Measurements from ENCODE around the gene GALE.
"Not testable (repeated sequence)": the region's sequence is repeated elsewhere in the genome, so short reads cannot be mapped to it uniquely, and the experiment has no call there.

The GALE gene

GRCh38 chr1:23800400-23801337, at the start of gene GALE:
GALE (minus strand) TSS chr1:23800754; CDS start chr1:23799007, 1,747 bp downstream.
- peak; percentile 90 to 93 for DNase-seq

DNA sequence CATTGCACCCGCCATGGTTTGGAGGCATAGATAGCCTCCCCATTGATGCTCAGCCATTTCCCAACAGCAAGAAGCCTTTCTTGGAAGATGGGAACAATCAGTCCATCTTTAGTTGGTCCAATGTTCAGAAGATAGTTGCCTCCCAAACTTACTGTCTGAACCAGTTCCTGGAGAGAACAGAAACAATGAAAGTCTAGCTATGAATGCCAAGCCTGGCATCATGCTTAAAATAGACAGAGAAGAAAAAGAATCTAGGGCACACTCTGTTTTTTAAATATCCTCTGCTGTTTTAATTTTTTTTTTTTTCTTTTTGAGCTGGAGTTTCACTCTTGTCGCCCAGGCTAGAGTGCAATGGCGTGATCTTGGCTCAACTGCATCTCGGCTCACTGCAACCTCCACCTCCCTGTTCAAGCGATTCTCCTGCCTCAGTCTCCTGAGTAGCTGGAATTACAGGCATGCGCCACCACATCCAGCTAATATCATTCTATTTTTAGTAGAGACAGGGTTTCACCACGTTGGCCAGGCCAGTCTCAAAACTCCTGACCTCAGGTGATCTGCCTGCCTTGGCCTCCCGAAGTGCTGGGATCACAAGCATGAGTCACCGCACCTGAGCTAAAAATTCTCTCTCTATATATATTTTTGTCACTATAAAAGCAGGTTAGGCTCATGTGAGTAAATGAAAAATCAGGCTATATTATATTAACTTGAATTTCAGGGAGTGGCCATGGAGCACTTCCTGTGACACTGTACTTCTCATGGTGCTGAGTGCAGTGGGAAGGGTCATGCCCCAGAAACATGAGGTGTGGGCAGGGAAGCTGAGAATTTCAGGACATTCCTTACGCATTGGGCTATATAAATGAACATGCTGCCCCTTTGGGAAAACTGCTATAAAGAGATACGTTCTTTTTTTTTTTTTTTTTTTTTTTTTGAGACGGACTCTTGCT, 48.4 kb upstream of the GALE start:
- no peak for DNase-seq

DNA sequence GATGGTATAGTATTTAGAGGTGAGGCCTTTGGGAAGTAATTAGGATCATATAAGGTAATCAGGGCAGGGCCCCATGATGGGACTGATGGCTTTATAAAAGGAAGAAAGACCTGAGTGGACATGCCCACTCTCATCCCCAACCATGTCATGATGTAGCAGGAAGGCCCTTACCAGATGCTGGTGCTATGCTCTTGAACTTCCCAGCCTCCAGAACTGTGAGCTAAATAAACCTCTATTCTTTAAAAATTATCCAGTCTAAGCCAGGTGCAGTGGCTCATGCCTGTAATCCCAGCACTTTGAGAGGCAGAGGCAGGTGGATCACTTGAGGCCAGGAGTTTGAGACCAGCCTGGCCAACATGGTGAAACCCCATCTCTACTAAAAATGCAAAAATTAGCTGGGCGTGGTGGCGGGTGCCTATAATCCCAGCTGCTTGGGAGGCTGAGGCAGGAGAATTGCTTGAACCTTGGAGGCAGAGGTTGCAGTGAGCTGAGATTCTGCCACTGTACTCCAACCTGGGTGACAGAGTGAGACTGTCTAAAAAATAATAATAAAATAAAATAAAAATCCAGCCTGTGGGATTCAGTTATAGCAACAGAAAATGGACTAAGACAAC, 47.0 kb upstream of the GALE start:
- DNase-seq, result not testable (repeated sequence)

DNA sequence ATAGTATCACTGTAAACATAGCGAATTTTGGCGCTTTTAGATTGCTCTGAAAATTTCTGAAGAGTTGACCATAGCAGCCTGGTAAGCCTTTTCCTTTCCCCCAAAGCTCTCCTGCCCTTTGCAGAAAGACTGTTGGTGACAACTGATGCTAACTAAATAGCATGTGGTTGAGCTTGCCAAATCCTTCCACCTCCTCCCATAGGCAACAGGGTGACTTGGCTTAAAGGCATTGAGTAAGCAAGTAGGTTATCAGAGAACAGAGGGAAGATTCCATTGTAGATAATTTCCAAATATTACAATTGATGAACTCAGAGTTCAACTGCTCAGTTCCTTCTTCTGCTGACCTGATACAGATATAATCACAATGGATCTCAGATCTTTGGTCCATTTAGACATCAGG, 44.6 kb upstream of the GALE start:
- no peak for DNase-seq

- no peak for DNase-seq
These were observed 43.1 kb upstream of the GALE start for GRCh38 chr1:23843644-23844043.

DNA sequence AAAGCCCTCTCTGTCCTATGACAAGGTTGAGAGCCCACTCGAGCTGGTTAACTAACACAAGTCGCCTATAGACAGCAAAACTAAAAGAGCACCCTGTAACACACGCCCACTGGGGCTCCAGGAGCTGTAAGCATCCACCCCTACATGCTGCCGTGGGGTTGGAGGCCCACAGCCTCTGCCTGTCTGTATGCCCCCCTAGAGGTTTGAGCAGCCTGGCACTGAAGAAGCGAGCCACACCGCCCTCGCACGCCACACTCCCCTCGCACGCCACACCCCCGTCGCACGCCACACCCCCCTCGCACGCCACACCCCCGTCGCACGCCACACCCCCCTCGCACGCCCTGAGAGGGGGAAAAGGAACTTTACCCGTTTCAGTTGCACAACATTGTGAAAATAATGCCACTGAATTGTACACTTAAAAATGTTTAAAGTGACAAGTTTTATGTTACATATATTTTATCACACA, 37.9 kb upstream of the GALE start:
- DNase-seq, result peak; percentile 28 to 43

- DNase-seq, result no peak
These were observed 37.4 kb upstream of the GALE start for GRCh38 chr1:23837908-23838307.

DNA sequence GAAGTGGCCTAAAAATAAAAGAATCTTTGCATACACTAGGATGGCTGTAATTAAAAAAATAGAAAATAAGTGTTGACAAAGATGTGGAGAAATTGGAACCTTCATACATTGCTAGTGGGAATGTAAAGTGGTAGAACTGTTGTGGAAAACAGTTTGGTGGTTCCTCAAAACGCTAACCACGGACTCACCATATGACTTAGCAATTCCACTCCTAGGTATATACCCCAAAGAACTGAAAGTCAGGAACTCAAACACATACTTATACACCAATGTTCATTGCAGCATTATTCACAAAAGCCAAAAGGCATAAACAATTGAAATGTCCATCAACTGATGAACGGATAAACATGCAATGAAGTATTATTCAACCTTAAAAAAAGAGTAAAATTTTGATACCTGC, 35.5 kb upstream of the GALE start:
- DNase-seq, result no peak

DNA sequence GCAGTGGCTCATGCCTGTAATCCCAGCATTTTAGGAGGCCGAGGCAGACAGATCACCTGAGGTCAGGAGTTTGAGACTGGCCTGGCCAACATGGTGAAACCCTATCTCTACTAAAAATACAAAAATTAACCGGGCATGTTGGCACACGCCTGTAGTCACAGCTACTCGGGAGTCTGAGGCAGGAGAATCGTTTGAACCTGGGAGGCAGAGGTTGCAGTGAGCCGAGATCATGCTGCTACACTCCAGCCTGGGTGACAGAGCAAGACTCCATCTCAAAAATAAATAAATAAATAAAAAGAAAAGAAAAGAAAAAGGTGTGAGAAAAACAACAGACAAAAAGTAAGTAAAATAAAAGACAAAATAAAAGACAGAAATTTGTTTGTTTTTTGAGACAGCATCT, 33.6 kb upstream of the GALE start:
- DNase-seq, result not testable (repeated sequence)

DNA sequence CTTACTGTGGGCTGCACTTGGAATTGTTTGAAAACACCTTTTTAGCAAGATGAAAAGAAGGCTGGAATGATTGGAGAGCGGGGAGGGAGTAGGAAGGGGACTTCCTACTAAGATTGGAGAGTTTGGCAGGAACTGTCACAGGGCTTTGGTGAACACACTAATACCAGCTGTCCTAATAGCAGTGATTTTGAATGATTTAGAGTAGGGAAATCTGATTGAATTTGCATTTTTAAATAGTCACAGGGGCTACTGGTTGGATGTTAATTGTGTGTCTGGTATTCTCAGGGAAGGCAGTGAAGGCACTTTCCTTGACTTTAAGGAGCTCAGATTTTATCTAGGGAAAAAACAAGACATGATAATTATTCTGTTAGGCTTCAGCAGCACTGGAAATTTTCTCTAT, 27.2 kb upstream of the GALE start:
- DNase-seq, result no peak

- not testable (repeated sequence) for DNase-seq
These were observed 26.0 kb upstream of the GALE start for GRCh38 chr1:23826590-23826989.

GRCh38 chr1:23825762-23826522, 25.4 kb upstream of the GALE start:
- DNase-seq, result no peak

DNA sequence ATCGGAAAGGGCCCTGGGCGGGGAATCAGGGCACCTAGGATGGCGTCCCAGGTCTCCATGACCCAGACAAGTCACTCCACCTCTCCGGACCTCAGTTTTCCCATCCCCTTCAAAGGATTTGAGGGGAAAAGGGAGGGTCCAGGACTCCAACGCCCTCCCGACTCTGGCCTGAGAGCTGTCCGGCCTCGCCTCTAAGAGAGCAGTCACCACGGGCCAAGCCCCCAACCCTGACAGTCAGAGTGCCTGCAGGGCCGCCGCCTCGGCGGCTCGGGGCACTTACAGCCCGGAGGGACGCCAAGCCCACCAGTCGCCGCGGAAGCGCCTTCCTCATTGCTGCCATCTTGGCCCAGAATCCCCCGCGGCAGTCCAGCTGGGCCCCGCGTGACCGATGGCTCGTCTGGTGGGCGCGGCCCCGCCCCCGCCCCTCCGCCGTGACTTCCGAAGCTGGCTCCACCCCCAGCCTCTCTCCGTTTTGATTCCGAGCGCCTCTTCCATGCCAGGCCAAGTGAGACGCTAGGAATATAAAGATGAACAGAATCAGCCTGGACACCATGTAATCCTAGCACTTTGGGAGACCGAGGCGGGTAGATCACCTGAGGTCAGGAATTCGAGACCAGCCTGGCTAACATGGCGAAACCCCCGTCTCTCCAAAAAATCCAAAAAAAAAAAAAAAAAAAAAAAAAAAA, 24.7 kb upstream of the GALE start, which contains the start of gene HMGCL:
Gene HMGCL (minus strand): TSS at position 354 of the 686 bp plus-strand sequence. CDS start 14 bp downstream, at position 340.
- peak; percentile 80 to 90 for DNase-seq

DNA sequence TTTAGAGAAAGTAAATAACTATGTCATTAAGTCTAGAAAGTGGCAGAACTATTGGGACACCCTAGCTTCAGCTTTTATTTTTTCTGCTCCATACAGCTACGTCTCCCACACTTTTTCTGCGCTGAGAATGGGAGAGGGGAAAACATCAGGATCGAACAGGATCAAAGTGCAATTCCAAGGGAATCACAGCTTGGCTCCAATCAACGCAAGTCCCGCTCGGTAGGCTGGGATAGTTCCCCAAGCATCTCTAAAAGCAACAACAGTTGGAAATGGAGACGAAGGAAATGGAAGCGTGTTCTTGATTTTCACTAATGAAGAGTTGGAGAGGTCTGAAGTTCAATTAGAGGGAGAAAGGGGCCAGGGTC, 24.1 kb upstream of the GALE start:
- no peak for DNase-seq

DNA sequence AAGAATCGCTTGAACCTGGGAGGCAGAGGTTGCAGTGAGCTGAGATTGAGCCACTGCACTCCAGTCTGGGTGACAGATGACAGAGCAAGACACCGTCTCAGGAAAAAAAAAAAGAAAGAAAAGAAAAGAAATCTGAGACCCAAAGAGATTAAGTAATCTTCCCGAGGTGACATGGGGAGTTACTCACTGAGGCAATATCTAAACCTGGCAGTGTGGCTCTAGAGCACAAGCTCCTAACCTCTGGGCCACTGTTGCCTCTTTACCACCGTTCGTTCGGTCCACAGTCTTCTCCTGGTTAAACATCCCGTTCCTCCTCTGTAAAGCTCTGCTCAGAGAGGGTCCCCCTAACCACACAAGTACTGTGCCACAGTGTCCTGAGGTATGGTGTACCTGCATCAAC, 23.2 kb upstream of the GALE start:
- no peak for DNase-seq

DNA sequence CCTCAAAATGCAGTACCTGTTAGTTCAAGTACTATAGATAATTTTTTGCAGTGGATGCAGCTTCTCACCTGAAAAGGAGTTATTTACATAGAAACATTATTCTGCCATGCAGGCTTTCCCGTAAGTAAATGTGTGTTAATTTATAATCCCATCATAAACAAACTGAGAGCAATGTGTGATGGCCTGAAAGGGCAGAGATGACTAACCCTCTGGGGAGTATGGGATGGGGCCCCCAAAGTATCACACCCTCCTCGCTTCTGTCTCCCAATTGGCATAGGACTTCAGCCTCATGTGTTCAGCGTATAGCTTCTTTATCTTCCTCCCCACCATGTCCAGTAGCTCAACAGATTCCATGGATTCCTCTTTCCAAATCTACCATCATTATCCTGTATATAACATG, 17.1 kb upstream of the GALE start:
- no peak for DNase-seq

- DNase-seq, result no peak
These were observed 16.4 kb upstream of the GALE start for GRCh38 chr1:23816906-23817305.

DNA sequence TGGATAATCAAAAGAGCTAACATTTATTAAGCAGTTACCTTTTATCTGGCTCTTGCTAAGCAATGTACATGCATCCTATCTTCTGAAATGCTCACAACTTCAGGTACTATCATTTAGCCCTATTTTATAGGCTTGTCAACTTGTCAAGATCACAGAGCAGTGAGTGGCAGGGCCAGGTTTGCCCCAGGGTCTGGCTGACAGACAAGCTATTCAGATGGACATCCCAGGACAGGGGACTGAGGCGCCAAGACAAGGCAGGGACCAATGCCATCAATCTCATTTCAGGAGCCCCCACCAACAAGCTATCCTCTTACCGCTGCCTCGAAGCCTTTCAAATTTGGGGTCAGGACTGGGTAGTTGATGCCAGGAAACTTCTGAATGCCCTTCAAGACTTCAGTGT, 15.8 kb upstream of the GALE start:
- no peak for DNase-seq

- DNase-seq, result no peak
These were observed 13.5 kb upstream of the GALE start for GRCh38 chr1:23814016-23814415.

DNA sequence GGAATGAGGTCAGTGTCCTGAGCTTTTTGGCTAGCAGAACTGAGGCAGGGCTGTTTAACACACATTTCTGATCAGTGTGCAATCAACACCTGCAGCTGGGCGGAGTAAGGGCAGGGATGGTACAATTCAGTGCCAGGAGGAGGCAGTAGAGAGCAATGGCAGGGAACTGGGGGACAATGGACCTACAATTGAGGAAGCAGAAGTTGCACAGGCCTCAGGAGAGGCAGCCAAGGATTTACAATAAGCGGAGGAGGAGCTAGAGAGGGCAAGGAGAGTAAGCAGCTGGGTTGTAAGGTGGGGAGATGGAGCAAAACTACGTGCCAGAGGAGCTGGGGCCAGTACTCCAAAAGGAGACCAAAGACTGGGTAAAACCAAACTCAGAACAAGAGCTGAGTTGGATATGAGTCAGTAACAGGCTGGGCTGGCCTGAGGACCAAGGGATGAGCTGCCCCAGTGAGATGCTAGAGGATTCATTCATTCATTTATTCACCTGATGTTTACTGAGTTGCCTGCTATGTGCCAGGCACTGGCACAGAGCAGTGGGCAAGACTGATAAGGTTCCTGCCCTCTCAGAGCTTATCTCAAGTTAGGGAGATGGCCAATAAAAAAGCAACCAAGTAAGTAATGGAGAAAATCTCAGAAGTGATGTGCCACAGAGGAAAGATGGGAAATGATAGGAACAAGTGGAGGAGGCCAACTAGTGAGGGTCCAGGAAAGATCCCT, 10.4 kb upstream of the GALE start:
- DNase-seq, result no peak

- peak; percentile 52 to 71 for DNase-seq
These were observed 9.2 kb upstream of the GALE start for GRCh38 chr1:23809751-23810171.

Data from SHP77 (cell line).